Naive thymus-derived CD4-positive, alpha-beta T cell (primary cell): ENCODE measurements around the gene SRSF7. TPM values are rescaled to one million over a fixed set of nuclear protein-coding genes. Genes with fewer than 3 reads are reported as not detected.
A peak's percentile ranks its signal among the peaks of the same experiment; 100 is the strongest.

ENCODE experiments used
- ATAC-seq: fragments of 150-1000 bp; cut with Tn5 transposase; 2 replicates; pipeline ENCODE4 v1.10.0; 2021; ENCODE audit warnings: mild to moderate bottlenecking, moderate library complexity
- CTCF ChIA-PET: fragments of 350-600 bp; sonication (Branson Sonifier 250); formaldehyde crosslinking; loops from one replicate; lab custom pipeline; 2021; ENCODE audit warnings: antibody characterized with exemption; lab: Charles Lee
- POLR2A ChIA-PET: fragments of 350-600 bp; sonication (Branson Sonifier 250); formaldehyde crosslinking; loops from one replicate; lab custom pipeline; 2021; ENCODE audit warnings: antibody characterized with exemption, inconsistent platforms; lab: Charles Lee
- DNase-seq, 9 donors: peaks; one replicate each; pipeline versions ENCODE4 v3.0.0 to v3.0.0-alpha.2; 2020 to 2022; ENCODE audit warnings: mixed read lengths in 1 of 9
- H3K27ac ChIP-seq: one replicate; pipeline ENCODE4 v1.7.0; 2013; ENCODE audit warnings: mild to moderate bottlenecking, low read depth, low read length, moderate library complexity
- H3K27me3 ChIP-seq, 2 donors: one replicate each; pipeline ENCODE4 v1.7.0; 2013; ENCODE audit warnings: low read length in 2 of 2, mild to moderate bottlenecking in 2 of 2, moderate library complexity in 2 of 2; ENCODE audit not compliant: control insufficient read depth in 2 of 2, insufficient read depth in 2 of 2
- H3K36me3 ChIP-seq, 3 experiments: 1 replicate in 2 of 3; 2 replicates in 1 of 3; pipeline ENCODE4 v1.7.0; 2013; ENCODE audit warnings: low read length in 3 of 3, mild to moderate bottlenecking in 3 of 3, moderate library complexity in 1 of 3; ENCODE audit not compliant: insufficient read depth in 3 of 3, control insufficient read depth in 2 of 3
- H3K4me1 ChIP-seq, 2 donors: one replicate each; pipeline ENCODE4 v1.7.0; 2013; ENCODE audit warnings: low read length in 2 of 2, mild to moderate bottlenecking in 2 of 2, moderate library complexity in 1 of 2; ENCODE audit not compliant: control insufficient read depth in 2 of 2, insufficient read depth in 2 of 2
- H3K4me3 ChIP-seq: 2 replicates; pipeline ENCODE4 v1.7.0; 2013; ENCODE audit warnings: mild to moderate bottlenecking, low read length
- H3K9me3 ChIP-seq, 3 experiments: 1 replicate in 2 of 3; 2 replicates in 1 of 3; pipeline ENCODE4 v1.7.0; 2013; ENCODE audit warnings: low read length in 3 of 3; ENCODE audit not compliant: control insufficient read depth in 2 of 3
- H3K27ac Mint-ChIP-seq, 9 donors: one replicate each; pipeline ENCODE4 v1.8.0; 2020 to 2022; ENCODE audit warnings: mixed read lengths in 9 of 9, mild to moderate bottlenecking in 8 of 9, moderate library complexity in 5 of 9, inconsistent platforms in 2 of 9
- H3K27me3 Mint-ChIP-seq, 5 donors: one replicate each; pipeline ENCODE4 v1.8.0; 2021 to 2022; ENCODE audit warnings: mixed read lengths in 5 of 5, mild to moderate bottlenecking in 1 of 5
- H3K36me3 Mint-ChIP-seq, 5 donors: one replicate each; pipeline ENCODE4 v1.8.0; 2020 to 2022; ENCODE audit warnings: mixed read lengths in 5 of 5, mild to moderate bottlenecking in 3 of 5, inconsistent platforms in 1 of 5
- H3K4me1 Mint-ChIP-seq, 7 donors: one replicate each; pipeline ENCODE4 v1.8.0; 2020 to 2022; ENCODE audit warnings: mixed read lengths in 7 of 7, mild to moderate bottlenecking in 3 of 7, inconsistent platforms in 1 of 7
- H3K4me3 Mint-ChIP-seq, 10 donors: one replicate each; pipeline ENCODE4 v1.8.0; 2020 to 2022; ENCODE audit warnings: mild to moderate bottlenecking in 10 of 10, mixed read lengths in 10 of 10, moderate library complexity in 6 of 10, inconsistent platforms in 2 of 10
- H3K9me3 Mint-ChIP-seq, 11 donors: one replicate each; pipeline ENCODE4 v1.8.0; 2020 to 2022; ENCODE audit warnings: mixed read lengths in 11 of 11, mild to moderate bottlenecking in 4 of 11, inconsistent platforms in 1 of 11, moderate library complexity in 1 of 11
- intact Hi-C, 2 donors: fragments of 100-400 bp; cut with micrococcal nuclease; formaldehyde crosslinking; loops; one replicate each; pipeline ENCODE4 v1.15.1; 2023
- polyA plus RNA-seq, 2 donors: library from polyadenylated mRNA; unstranded; fragments of 300-500 nt; fragmentation: Illumina TruSeq; gene quantifications; one replicate each; pipeline ENCODE4 v1.2.3, GENCODE V29; 2021
- total RNA-seq, 6 experiments: library from RNA in 5 of 6; stranded (reverse) in 5 of 6; gene quantifications; 1 replicate in 5 of 6; 2 replicates in 1 of 6; pipeline ENCODE4 v1.2.3 and lab custom pipeline; 2021 to 2026

The SRSF7 gene
- total and polyA plus RNA-seq, 7 experiments from 2014 or later, result 197 to 503 (median 295) TPM

- Histone ChIP-seq H3K4me1 (no peaks in the 10 kb centered on the region), H3K27ac (no peak overlapping the region), H3K27me3 (no peaks in the 10 kb centered on the region), H3K4me3 (no peak overlapping the region), H3K36me3 (peaks cover 7 to 37% (median 8%) of the 10 kb centered on the region in 3 experiments), H3K9me3 (no peaks in the 10 kb centered on the region)
- CTCF ChIA-PET, result interaction anchor here (0.5 to 2.7 kb wide), 3 partner anchors 11 to 200 kb away, joined by 3 to 7 read pairs (median 5); no protein-coding TSS in a partner anchor
- ATAC-seq, result no peak
- H3K9me3 Mint-ChIP-seq, result peaks cover 0 to 2% (median 0%) of the 10 kb centered on the region in 11 donors
- H3K27ac Mint-ChIP-seq, result peak overlapping the region in 3 of 9 donors; percentile 22 to 69 (median 26)
- H3K27me3 Mint-ChIP-seq, result no peaks in the 10 kb centered on the region
- intact Hi-C loops, result no loop called here
- no peak overlapping the region for H3K4me3 Mint-ChIP-seq
- H3K4me1 Mint-ChIP-seq, result peaks cover 3 to 16% (median 12%) of the 10 kb centered on the region in 7 donors
- DNase-seq, result peak in 1 of 9 donors; percentile 18
- POLR2A ChIA-PET, result interaction anchor here (0.7 to 1.3 kb wide), 5 partner anchors 13 to 152 kb away, joined by 4 to 8 read pairs (median 4); no protein-coding TSS in a partner anchor
- peaks cover 5 to 35% (median 22%) of the 10 kb centered on the region in 5 donors for H3K36me3 Mint-ChIP-seq
These were observed 17.7 kb downstream of the SRSF7 start for GRCh38 chr2:38733300-38733971.

GRCh38 chr2:38731684-38732221 is 19.4 kb downstream of the SRSF7 start:
- Histone ChIP-seq H3K9me3 (no peaks in the 10 kb centered on the region), H3K27me3 (no peaks in the 10 kb centered on the region), H3K36me3 (peaks cover 7 to 37% (median 8%) of the 10 kb centered on the region in 3 experiments), H3K4me3 (no peak overlapping the region), H3K4me1 (no peaks in the 10 kb centered on the region), H3K27ac (no peak overlapping the region)
- H3K27me3 Mint-ChIP-seq, result no peaks in the 10 kb centered on the region
- H3K9me3 Mint-ChIP-seq, result no peaks in the 10 kb centered on the region
- CTCF ChIA-PET, result interaction anchor here (0.5 to 1.7 kb wide), 5 partner anchors 10 to 414 kb away, joined by 3 to 8 read pairs (median 6); no protein-coding TSS in a partner anchor
- ATAC-seq (no peak), DNase-seq (peak in 1 of 9 donors; percentile 19)
- POLR2A ChIA-PET, result interaction anchor here (0.5 to 1.9 kb wide), 4 partner anchors 12 to 79 kb away, joined by 3 to 6 read pairs (median 4); partner anchors contain the start of gene SRSF7
- intact Hi-C loops, result no loop called here
- H3K4me1 Mint-ChIP-seq, result peaks cover 0 to 15% (median 8%) of the 10 kb centered on the region in 7 donors
- peaks cover 5 to 29% (median 21%) of the 10 kb centered on the region in 5 donors for H3K36me3 Mint-ChIP-seq
- H3K27ac Mint-ChIP-seq, result peak overlapping the region in 2 of 9 donors; percentile 10 to 68
- H3K4me3 Mint-ChIP-seq, result no peak overlapping the region

DNA sequence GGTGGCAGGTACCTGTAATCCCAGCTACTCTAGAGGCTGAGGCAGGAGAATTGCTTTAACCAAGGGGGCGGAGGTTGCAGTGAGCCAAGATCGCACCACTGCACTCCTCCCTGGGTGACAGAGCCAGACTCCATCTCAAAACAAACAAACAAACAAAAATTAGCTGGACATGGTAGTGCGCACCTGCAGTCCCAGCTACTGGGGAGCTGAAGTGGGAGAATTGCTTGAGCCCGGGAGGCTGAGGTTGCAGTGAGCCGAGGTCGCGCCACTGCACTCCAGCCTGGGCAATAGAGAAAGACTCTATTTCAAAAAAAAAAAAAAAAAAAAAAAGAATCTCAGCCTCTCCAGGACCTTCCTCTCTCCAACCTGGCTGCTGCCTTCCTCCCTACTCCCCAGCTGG is 20.1 kb downstream of the SRSF7 start:
- ChIA-PET CTCF (interaction anchor here (0.5 to 1.7 kb wide), 4 partner anchors 10 to 413 kb away, joined by 3 to 8 read pairs (median 4); no protein-coding TSS in a partner anchor), POLR2A (interaction anchor here (1.3 to 1.9 kb wide), 2 partner anchors 13 to 20 kb away, joined by 3 to 6 read pairs; partner anchors contain the start of gene SRSF7)
- Histone ChIP-seq H3K9me3 (no peaks in the 10 kb centered on the region), H3K27me3 (no peaks in the 10 kb centered on the region), H3K4me3 (no peak overlapping the region), H3K27ac (no peak overlapping the region), H3K36me3 (peaks cover 7 to 37% (median 8%) of the 10 kb centered on the region in 3 experiments), H3K4me1 (no peaks in the 10 kb centered on the region)
- Mint-ChIP-seq H3K9me3 (no peaks in the 10 kb centered on the region), H3K4me1 (peaks cover 0 to 15% (median 5%) of the 10 kb centered on the region in 7 donors), H3K27me3 (no peaks in the 10 kb centered on the region), H3K4me3 (no peak overlapping the region), H3K36me3 (peaks cover 5 to 29% (median 21%) of the 10 kb centered on the region in 5 donors), H3K27ac (peak overlapping the region in 2 of 9 donors; percentile 10 to 68)
- ATAC-seq (no peak), DNase-seq (no peak)
- intact Hi-C loops, result no loop called here

- Histone ChIP-seq H3K4me3 (no peak overlapping the region), H3K36me3 (peaks cover 7 to 34% (median 8%) of the 10 kb centered on the region in 3 experiments), H3K27me3 (no peaks in the 10 kb centered on the region), H3K9me3 (no peaks in the 10 kb centered on the region), H3K27ac (no peak overlapping the region), H3K4me1 (peaks cover 0 to 3% of the 10 kb centered on the region in 2 donors)
- no peaks in the 10 kb centered on the region for H3K27me3 Mint-ChIP-seq
- no peak overlapping the region for H3K27ac Mint-ChIP-seq
- ChIA-PET POLR2A (interaction anchor here (0.6 kb wide), 1 partner anchor 1700 kb away, joined by 3 read pairs; no protein-coding TSS in a partner anchor), CTCF (interaction anchor here (0.6 to 9.0 kb wide), 4 partner anchors 15 to 148 kb away, joined by 3 to 127 read pairs (median 4); partner anchors contain the start of gene SRSF7)
- ATAC-seq, result no peak
- peaks cover 5 to 21% (median 14%) of the 10 kb centered on the region in 5 donors for H3K36me3 Mint-ChIP-seq
- no peak for DNase-seq
- no peaks in the 10 kb centered on the region for H3K9me3 Mint-ChIP-seq
- intact Hi-C loops, result loop anchor here (1.0 to 5.0 kb wide), 2 partner anchors 16 to 411 kb away; no protein-coding TSS in a partner anchor
- H3K4me1 Mint-ChIP-seq, result peaks cover 0 to 26% (median 4%) of the 10 kb centered on the region in 7 donors
- H3K4me3 Mint-ChIP-seq, result no peak overlapping the region
These were observed 22.5 kb downstream of the SRSF7 start for GRCh38 chr2:38728694-38729093.

- DNase-seq, result no peak
- Histone ChIP-seq H3K27me3 (no peaks in the 10 kb centered on the region), H3K9me3 (no peaks in the 10 kb centered on the region), H3K36me3 (peaks cover 7 to 23% (median 8%) of the 10 kb centered on the region in 3 experiments), H3K27ac (no peak overlapping the region), H3K4me1 (peaks cover 2 to 11% of the 10 kb centered on the region in 2 donors), H3K4me3 (no peak overlapping the region)
- Mint-ChIP-seq H3K4me3 (no peak overlapping the region), H3K4me1 (peaks cover 2 to 34% (median 10%) of the 10 kb centered on the region in 7 donors), H3K27ac (no peak overlapping the region), H3K9me3 (no peaks in the 10 kb centered on the region), H3K36me3 (peaks cover 5 to 20% (median 10%) of the 10 kb centered on the region in 5 donors), H3K27me3 (no peaks in the 10 kb centered on the region)
- intact Hi-C loops, result loop anchor here (1.0 to 5.0 kb wide), 2 partner anchors 17 to 410 kb away; no protein-coding TSS in a partner anchor
- ChIA-PET CTCF (interaction anchor here (0.6 to 9.0 kb wide), 4 partner anchors 34 to 147 kb away, joined by 3 to 127 read pairs (median 4); no protein-coding TSS in a partner anchor), POLR2A (no interaction called here)
- no peak for ATAC-seq
These were observed 23.5 kb downstream of the SRSF7 start for GRCh38 chr2:38727661-38728060.

GRCh38 chr2:38723173-38723572 is 28.0 kb downstream of the SRSF7 start:
- ChIA-PET CTCF (interaction anchor here (0.9 to 9.0 kb wide), 4 partner anchors 9 to 143 kb away, joined by 3 to 127 read pairs (median 10); partner anchors contain the start of gene HNRNPLL), POLR2A (interaction anchor here (1.2 kb wide), 1 partner anchor 58 kb away, joined by 3 read pairs; the partner anchor contains the start of gene GALM)
- Mint-ChIP-seq H3K27ac (peak overlapping the region in 3 of 9 donors; percentile 40 to 85 (median 68)), H3K9me3 (peaks cover 0 to 5% (median 0%) of the 10 kb centered on the region in 11 donors), H3K4me3 (peak overlapping the region in 1 of 10 donors; percentile 76), H3K27me3 (no peaks in the 10 kb centered on the region), H3K36me3 (peaks cover 0 to 34% (median 7%) of the 10 kb centered on the region in 5 donors), H3K4me1 (peaks cover 11 to 47% (median 31%) of the 10 kb centered on the region in 7 donors)
- H3K4me3 ChIP-seq, result no peak overlapping the region
- no peak overlapping the region for H3K27ac ChIP-seq
- no peaks in the 10 kb centered on the region for H3K27me3 ChIP-seq
- no peaks in the 10 kb centered on the region for H3K9me3 ChIP-seq
- intact Hi-C loops, result no loop called here
- ATAC-seq (no peak), DNase-seq (no peak)
- H3K4me1 ChIP-seq, result peaks cover 7 to 29% of the 10 kb centered on the region in 2 donors
- H3K36me3 ChIP-seq, result no peaks in the 10 kb centered on the region
